Natural killer cell (primary cell): ENCODE results near the gene HTRA3. TPM values are rescaled to one million over a fixed set of nuclear protein-coding genes. Genes with fewer than 3 reads are reported as not detected.

Experiments
- ATAC-seq, 3 donors: fragments of 150-1000 bp in 2 of 3; fragments of 200-7000 bp in 1 of 3; cut with Tn5 transposase; 1 replicate in 1 of 3; 2 replicates in 2 of 3; pipeline ENCODE4 v1.10.0; 2021; ENCODE audit warnings: mild to moderate bottlenecking in 2 of 3, moderate library complexity in 2 of 3
- DNase-seq, 2 donors: peaks; one replicate each; pipeline versions ENCODE4 v3.0.0 to v3.0.0-alpha.2; 2013 to 2021; ENCODE audit warnings: mixed read lengths in 1 of 2
- H3K27ac ChIP-seq: one replicate; pipeline ENCODE4 v1.5.1; 2013; ENCODE audit warnings: mild to moderate bottlenecking, low read length
- H3K27me3 ChIP-seq: one replicate; pipeline ENCODE4 v1.6.1; 2013; ENCODE audit warnings: low read length; ENCODE audit not compliant: control insufficient read depth, insufficient read depth
- H3K36me3 ChIP-seq: one replicate; pipeline ENCODE4 v1.6.1; 2013; ENCODE audit warnings: low read length; ENCODE audit not compliant: control insufficient read depth, insufficient read depth
- H3K4me1 ChIP-seq: one replicate; pipeline ENCODE4 v1.6.1; 2013; ENCODE audit warnings: low read length; ENCODE audit not compliant: control insufficient read depth, insufficient read depth
- H3K4me3 ChIP-seq: one replicate; pipeline ENCODE4 v1.5.1; 2013; ENCODE audit warnings: low read length
- H3K9me3 ChIP-seq: one replicate; pipeline ENCODE4 v1.6.1; 2013; ENCODE audit warnings: low read length; ENCODE audit not compliant: control insufficient read depth, insufficient read depth
- H3K27ac Mint-ChIP-seq, 2 donors: one replicate each; pipeline ENCODE4 v1.8.0; 2022; ENCODE audit warnings: mild to moderate bottlenecking in 2 of 2, mixed read lengths in 2 of 2, moderate library complexity in 1 of 2
- H3K27me3 Mint-ChIP-seq, 2 donors: one replicate each; pipeline ENCODE4 v1.8.0; 2022; ENCODE audit warnings: low read depth in 2 of 2, mixed read lengths in 2 of 2
- H3K36me3 Mint-ChIP-seq: one replicate; pipeline ENCODE4 v1.8.0; 2022; ENCODE audit warnings: mixed read lengths
- H3K4me1 Mint-ChIP-seq, 2 donors: one replicate each; pipeline ENCODE4 v1.8.0; 2022; ENCODE audit warnings: mixed read lengths in 2 of 2
- H3K4me3 Mint-ChIP-seq: one replicate; pipeline ENCODE4 v1.8.0; 2022; ENCODE audit warnings: mild to moderate bottlenecking, moderate library complexity, mixed read lengths
- H3K9me3 Mint-ChIP-seq, 2 donors: one replicate each; pipeline ENCODE4 v1.8.0; 2022; ENCODE audit warnings: mixed read lengths in 2 of 2
- CTCF ChIP-seq: fragments of 200-600 bp; IDR thresholded peaks from one replicate; pipeline ENCODE4 v1.8.0; 2022; ENCODE audit warnings: antibody characterized with exemption
- WGBS: methylation state at CpG from one replicate; pipeline ENCODE4 v1.1.7; 2013; ENCODE audit warnings: missing lambda C conversion rate; ENCODE audit not compliant: insufficient coverage; 5-methylcytosine and 5-hydroxymethylcytosine counted together
- intact Hi-C: fragments of 100-400 bp; cut with micrococcal nuclease; formaldehyde crosslinking; loops from one replicate; pipeline ENCODE4 v1.14.2; 2022
- total RNA-seq, 4 donors: library from RNA; stranded (reverse); fragments of 120-200 nt in 1 of 4; gene quantifications; one replicate each; pipeline versions ENCODE4 v1.2.3 to v1.2.4, GENCODE V29; 2013 to 2022

Gene HTRA3
- total RNA-seq, 3 donors from 2014 or later (not counting 1 experiment from before 2014, with no cell fraction given): not detected

GRCh38 chr4:8263397-8263796 is 6.2 kb upstream of the HTRA3 start:
- no peaks in the 10 kb centered on the region for H3K4me1 Mint-ChIP-seq
- H3K9me3 Mint-ChIP-seq: no peaks in the 10 kb centered on the region
- no peak for ATAC-seq
- peaks cover 7% of the 10 kb centered on the region for H3K4me1 ChIP-seq
- H3K27ac Mint-ChIP-seq: no peak overlapping the region
- no peak overlapping the region for H3K4me3 ChIP-seq
- H3K27me3 ChIP-seq: no peaks in the 10 kb centered on the region
- no peaks in the 10 kb centered on the region for H3K9me3 ChIP-seq
- H3K27ac ChIP-seq: no peak overlapping the region
- H3K27me3 Mint-ChIP-seq: peaks cover 7 to 12% of the 10 kb centered on the region in 2 donors
- H3K36me3 ChIP-seq: no peaks in the 10 kb centered on the region
- intact Hi-C loops: no loop called here
- no peak for TF ChIP-seq CTCF
- 86% methylated on average over 10 of the region's 10 CpGs for WGBS
- DNase-seq: no peak
- H3K4me3 Mint-ChIP-seq: no peak overlapping the region
- H3K36me3 Mint-ChIP-seq: no peaks in the 10 kb centered on the region

- no peaks in the 10 kb centered on the region for H3K9me3 Mint-ChIP-seq
- Histone ChIP-seq H3K36me3 (no peaks in the 10 kb centered on the region), H3K27me3 (peaks cover 2% of the 10 kb centered on the region), H3K4me1 (peaks cover 7% of the 10 kb centered on the region), H3K27ac (no peak overlapping the region), H3K4me3 (no peak overlapping the region), H3K9me3 (no peaks in the 10 kb centered on the region)
- H3K4me3 Mint-ChIP-seq: no peak overlapping the region
- no peak overlapping the region for H3K27ac Mint-ChIP-seq
- intact Hi-C loops: no loop called here
- peaks cover 14 to 19% of the 10 kb centered on the region in 2 donors for H3K27me3 Mint-ChIP-seq
- H3K4me1 Mint-ChIP-seq: no peaks in the 10 kb centered on the region
- ATAC-seq (no peak), DNase-seq (no peak)
- 90% methylated on average over 14 of the region's 14 CpGs for WGBS
- no peaks in the 10 kb centered on the region for H3K36me3 Mint-ChIP-seq
- TF ChIP-seq CTCF: no peak
Observed at GRCh38 chr4:8264106-8264505, 5.4 kb upstream of the HTRA3 start.

GRCh38 chr4:8265171-8265929 is 4.2 kb upstream of the HTRA3 start:
- Histone ChIP-seq H3K4me1 (peaks cover 7% of the 10 kb centered on the region), H3K4me3 (no peak overlapping the region), H3K36me3 (no peaks in the 10 kb centered on the region), H3K9me3 (no peaks in the 10 kb centered on the region), H3K27ac (no peak overlapping the region), H3K27me3 (peaks cover 5% of the 10 kb centered on the region)
- no peak overlapping the region for H3K4me3 Mint-ChIP-seq
- H3K27ac Mint-ChIP-seq: no peak overlapping the region
- H3K9me3 Mint-ChIP-seq: no peaks in the 10 kb centered on the region
- no peaks in the 10 kb centered on the region for H3K36me3 Mint-ChIP-seq
- WGBS: 85% methylated on average over 20 of the region's 20 CpGs
- H3K4me1 Mint-ChIP-seq: no peaks in the 10 kb centered on the region
- DNase-seq: no peak
- no peak for TF ChIP-seq CTCF
- intact Hi-C loops: no loop called here
- ATAC-seq: no peak
- peaks cover 10 to 16% of the 10 kb centered on the region in 2 donors for H3K27me3 Mint-ChIP-seq

GRCh38 chr4:8266088-8266487 is 3.5 kb upstream of the HTRA3 start:
- ATAC-seq (no peak), DNase-seq (no peak)
- no peak for TF ChIP-seq CTCF
- intact Hi-C loops: no loop called here
- peaks cover 17 to 21% of the 10 kb centered on the region in 2 donors for H3K27me3 Mint-ChIP-seq
- WGBS: 86% methylated on average over 6 of the region's 6 CpGs
- Histone ChIP-seq H3K4me3 (no peak overlapping the region), H3K36me3 (no peaks in the 10 kb centered on the region), H3K27ac (no peak overlapping the region), H3K9me3 (no peaks in the 10 kb centered on the region), H3K27me3 (peaks cover 5% of the 10 kb centered on the region), H3K4me1 (peaks cover 7% of the 10 kb centered on the region)
- H3K9me3 Mint-ChIP-seq: no peaks in the 10 kb centered on the region
- H3K36me3 Mint-ChIP-seq: no peaks in the 10 kb centered on the region
- H3K4me3 Mint-ChIP-seq: no peak overlapping the region
- H3K4me1 Mint-ChIP-seq: no peaks in the 10 kb centered on the region
- H3K27ac Mint-ChIP-seq: no peak overlapping the region
